ENCODE data around the gene HBEGF.
A peak's percentile ranks its signal among the peaks of the same experiment; 100 is the strongest.

Gene HBEGF, protein sequence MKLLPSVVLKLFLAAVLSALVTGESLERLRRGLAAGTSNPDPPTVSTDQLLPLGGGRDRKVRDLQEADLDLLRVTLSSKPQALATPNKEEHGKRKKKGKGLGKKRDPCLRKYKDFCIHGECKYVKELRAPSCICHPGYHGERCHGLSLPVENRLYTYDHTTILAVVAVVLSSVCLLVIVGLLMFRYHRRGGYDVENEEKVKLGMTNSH

DNA sequence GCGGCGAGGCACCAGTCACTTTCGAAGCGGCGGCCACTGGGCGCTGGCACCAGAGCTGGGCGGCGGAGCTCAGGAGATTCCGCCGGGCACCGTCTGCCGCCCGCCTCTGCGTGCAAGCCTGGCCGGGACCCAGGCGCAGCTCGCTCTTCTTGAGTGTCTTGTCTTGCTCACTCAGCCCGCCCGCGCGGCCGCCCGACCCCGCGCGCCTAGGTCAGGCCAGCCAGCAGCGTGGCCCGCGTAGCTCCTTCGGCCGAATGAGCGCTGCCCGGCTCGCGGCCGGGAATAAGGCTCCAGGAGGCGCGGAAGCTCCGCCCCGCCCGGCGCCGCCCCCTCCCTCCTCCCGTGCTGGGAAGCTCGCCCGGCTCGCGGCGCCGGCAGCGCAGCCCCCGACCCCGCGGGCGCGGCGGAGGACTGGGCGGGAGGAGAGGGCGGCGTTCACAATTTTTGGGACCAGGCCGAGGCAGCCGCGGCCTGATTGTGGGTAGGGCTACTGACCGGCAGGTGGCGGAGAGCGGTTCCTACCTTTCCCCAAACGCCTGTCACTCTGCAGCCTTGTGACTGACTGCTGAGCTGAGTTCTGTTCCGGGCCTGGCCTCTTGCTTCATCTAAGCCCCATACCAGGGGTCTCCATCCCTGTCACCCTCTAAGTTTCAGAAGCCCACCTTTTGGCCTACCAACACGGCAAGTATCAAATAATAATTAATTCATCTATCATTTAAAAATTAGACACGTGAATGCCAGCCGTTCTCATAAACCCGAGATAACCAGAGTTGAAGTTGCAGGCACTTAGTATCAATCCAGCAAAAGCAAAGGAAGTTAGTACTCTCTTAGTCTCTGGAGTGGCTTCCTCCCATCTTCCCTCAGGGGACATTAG is at the start of gene HBEGF:
TSS of gene HBEGF (minus strand) at position 256 of the 874 bp plus-strand sequence. CDS start 275 bp downstream, outside the sequence.
- peak within 1 kb of the TSS; percentile 86 for H3K27ac ChIP-seq
- TF ChIP-seq, protein P1, sequence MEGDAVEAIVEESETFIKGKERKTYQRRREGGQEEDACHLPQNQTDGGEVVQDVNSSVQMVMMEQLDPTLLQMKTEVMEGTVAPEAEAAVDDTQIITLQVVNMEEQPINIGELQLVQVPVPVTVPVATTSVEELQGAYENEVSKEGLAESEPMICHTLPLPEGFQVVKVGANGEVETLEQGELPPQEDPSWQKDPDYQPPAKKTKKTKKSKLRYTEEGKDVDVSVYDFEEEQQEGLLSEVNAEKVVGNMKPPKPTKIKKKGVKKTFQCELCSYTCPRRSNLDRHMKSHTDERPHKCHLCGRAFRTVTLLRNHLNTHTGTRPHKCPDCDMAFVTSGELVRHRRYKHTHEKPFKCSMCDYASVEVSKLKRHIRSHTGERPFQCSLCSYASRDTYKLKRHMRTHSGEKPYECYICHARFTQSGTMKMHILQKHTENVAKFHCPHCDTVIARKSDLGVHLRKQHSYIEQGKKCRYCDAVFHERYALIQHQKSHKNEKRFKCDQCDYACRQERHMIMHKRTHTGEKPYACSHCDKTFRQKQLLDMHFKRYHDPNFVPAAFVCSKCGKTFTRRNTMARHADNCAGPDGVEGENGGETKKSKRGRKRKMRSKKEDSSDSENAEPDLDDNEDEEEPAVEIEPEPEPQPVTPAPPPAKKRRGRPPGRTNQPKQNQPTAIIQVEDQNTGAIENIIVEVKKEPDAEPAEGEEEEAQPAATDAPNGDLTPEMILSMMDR (conservative IDR thresholded peaks at IDR 0.05) = peak; percentile 80

DNA sequence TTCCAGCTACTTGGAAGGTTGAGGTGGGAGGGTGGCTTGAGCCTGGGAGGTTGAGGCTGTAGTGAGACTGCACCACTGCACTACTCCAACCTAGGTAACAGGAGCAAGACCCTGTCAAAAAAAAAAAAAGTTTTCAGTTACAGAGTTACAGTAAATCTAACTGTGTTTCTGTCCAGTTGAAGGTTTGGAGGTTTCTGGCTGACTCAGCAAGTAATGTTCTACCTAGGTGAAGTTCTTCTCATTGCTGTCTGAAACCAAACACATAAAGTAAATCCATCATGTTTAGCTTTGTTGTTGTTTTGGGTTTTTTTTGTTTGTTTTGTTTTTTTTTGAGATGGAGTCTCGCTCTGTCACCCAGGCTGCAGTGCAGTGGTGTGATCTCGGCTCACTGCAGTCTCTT is 47.3 kb upstream of the HBEGF start:
- TF ChIP-seq, protein P1 (conservative IDR thresholded peaks at IDR 0.05) = no peak
- H3K27ac ChIP-seq = no peak overlapping the region

DNA sequence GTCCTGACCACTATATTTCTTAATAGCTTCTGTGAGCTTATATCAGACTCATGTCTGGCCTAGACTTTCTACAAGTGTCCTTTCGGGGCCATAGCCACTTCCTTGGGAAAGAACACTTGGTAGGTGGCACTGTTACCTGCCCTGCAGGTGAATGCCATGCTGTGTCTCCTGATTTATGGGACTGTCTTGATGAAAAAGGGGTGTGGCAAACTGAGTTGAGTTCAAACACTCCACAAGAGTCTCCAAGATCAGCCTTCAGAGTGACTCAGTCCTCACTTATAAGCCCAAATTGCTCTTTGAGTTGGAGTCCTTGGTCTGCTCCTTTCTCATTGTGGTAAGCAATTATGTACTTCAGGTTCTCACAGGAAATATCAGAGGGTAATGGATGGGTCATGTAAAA is 45.3 kb upstream of the HBEGF start:
- no peak overlapping the region for H3K27ac ChIP-seq
- TF ChIP-seq, protein P1 (conservative IDR thresholded peaks at IDR 0.05) = no peak

DNA sequence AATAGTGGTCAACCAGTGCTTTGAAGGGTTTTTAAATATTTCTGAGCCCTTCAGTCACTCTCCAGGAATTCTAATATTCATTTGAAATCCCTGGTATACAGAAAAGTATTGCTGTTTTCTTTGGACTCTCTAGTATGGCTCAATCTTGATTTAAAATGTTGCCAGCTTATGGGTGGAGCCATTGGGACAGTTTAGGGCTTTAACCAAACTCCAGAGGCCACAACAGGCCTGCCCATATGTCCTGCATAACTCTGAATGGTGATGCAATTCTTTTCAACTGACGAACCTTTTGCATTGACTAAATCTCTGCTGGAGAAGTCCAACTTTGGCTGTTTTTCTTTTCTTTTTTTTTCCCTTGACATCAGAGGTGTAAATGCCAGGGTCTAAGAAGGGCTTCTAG is 44.9 kb upstream of the HBEGF start:
- TF ChIP-seq, protein P1 (conservative IDR thresholded peaks at IDR 0.05) = no peak

DNA sequence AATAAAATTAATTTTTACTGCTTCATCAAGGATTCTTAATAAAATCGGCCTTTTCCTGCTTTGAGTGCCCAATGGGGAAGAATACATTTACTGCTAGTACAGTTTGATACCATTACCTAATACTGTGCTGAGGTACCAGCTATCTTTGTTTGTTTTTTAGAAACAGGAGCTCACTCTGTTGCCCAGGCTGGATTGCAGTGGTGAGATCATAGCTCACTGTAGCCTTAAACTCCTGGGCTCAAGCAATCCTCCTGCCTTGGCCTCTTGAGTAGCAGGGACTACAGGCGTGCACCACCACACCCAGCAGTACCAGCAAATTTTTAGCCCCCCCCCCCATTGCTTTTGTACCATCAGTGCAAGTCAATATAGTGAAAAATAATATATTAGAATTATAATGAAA is 41.6 kb upstream of the HBEGF start:
- no peak overlapping the region for H3K27ac ChIP-seq
- TF ChIP-seq, protein P1 (conservative IDR thresholded peaks at IDR 0.05) = no peak

More for the DNA sequence above, 44.9 kb upstream of the HBEGF start:
- H3K27ac ChIP-seq = no peak overlapping the region

DNA sequence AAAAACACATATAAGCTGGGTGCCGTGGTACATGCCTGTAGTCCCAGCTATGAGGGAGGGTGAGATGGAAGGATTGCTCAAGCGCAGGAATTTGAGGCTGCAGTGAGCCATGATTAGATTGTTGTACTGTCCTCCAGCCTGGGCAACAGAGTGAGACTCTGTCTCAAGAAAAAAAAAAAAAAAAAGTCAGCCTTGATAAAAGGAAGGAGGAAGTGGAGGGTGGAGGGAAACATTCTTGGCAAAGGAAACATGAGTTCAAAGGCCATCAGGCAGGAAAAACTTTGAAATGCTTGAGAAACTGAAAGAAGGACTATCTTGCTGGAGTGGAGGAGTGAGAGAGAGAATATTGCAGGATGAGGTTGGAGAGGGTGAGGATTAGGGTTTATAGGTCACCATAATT is 36.9 kb upstream of the HBEGF start:
- TF ChIP-seq, protein P1 (conservative IDR thresholded peaks at IDR 0.05) = no peak
- H3K27ac ChIP-seq = no peak overlapping the region

DNA sequence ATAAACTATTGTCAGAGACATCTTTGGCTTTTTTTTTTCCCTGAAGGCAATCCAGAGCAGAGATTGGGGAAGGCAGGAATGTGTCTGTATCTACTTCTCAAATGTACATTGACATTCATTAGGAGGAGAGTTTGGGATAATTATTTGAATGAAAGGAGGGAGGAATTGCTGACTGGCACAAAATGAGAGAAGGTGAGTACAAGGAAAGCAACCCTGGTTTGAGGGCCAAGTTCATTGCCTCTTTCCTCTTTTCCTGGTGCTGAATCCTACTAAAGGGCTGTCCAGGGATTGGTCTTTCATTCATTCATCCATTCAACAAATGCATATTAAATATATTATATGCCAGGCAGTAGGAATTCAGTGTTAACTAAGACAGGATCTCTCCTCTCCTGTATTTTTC is 36.5 kb upstream of the HBEGF start:
- H3K27ac ChIP-seq = no peak overlapping the region

More for the DNA sequence above, 36.5 kb upstream of the HBEGF start:
- TF ChIP-seq, protein P1 (conservative IDR thresholded peaks at IDR 0.05) = no peak

All from VCaP (cell line).